HG03103 (cell line): Measurements from ENCODE around the gene ABCA2.
"Not testable (repeated sequence)": the region's sequence is repeated elsewhere in the genome, so short reads cannot be mapped to it uniquely, and the experiment has no call there.

Experiments used
- ATAC-seq: cut with Tn5 transposase; IDR thresholded peaks from one replicate; pipeline ENCODE4 v1.9.1; 2021; ENCODE audit warnings: low read depth; ENCODE audit not compliant: unreplicated experiment

The ABCA2 gene

GRCh38 chr9:137016436-137016835, 11.6 kb downstream of the ABCA2 start:
- no peak for ATAC-seq

GRCh38 chr9:137015976-137016375, 12.1 kb downstream of the ABCA2 start:
- no peak for ATAC-seq

- ATAC-seq, result no peak
Measured at GRCh38 chr9:137015540-137015930, 12.5 kb downstream of the ABCA2 start.

GRCh38 chr9:137014776-137015539, 13.1 kb downstream of the ABCA2 start:
- ATAC-seq, result no peak

GRCh38 chr9:137014166-137014565, 13.9 kb downstream of the ABCA2 start:
- ATAC-seq, result no peak

- ATAC-seq, result no peak
Measured at GRCh38 chr9:137013571-137013940, 14.5 kb downstream of the ABCA2 start.

- ATAC-seq, result no peak
Measured at GRCh38 chr9:137012694-137013570, 15.1 kb downstream of the ABCA2 start.

GRCh38 chr9:137011907-137012675, 15.9 kb downstream of the ABCA2 start:
- ATAC-seq, result no peak

- ATAC-seq, result no peak
Measured at GRCh38 chr9:137011156-137011555, 16.9 kb downstream of the ABCA2 start.

GRCh38 chr9:137009938-137010732, 17.9 kb downstream of the ABCA2 start:
- no peak for ATAC-seq

GRCh38 chr9:137009217-137009616, 18.8 kb downstream of the ABCA2 start:
- ATAC-seq, result no peak

- no peak for ATAC-seq
Measured at GRCh38 chr9:137008312-137008711, 19.7 kb downstream of the ABCA2 start.

GRCh38 chr9:137007816-137008270, 20.2 kb downstream of the ABCA2 start:
- no peak for ATAC-seq

- no peak for ATAC-seq
Measured at GRCh38 chr9:137007108-137007815, 20.8 kb downstream of the ABCA2 start.

GRCh38 chr9:137006116-137007003, 21.7 kb downstream of the ABCA2 start:
- no peak for ATAC-seq

- not testable (repeated sequence) for ATAC-seq
Measured at GRCh38 chr9:137004285-137004684, 23.8 kb downstream of the ABCA2 start.

GRCh38 chr9:137002646-137003041, 25.4 kb downstream of the ABCA2 start:
- ATAC-seq, result no peak

GRCh38 chr9:137001857-137002645, 26.0 kb downstream of the ABCA2 start:
- ATAC-seq, result no peak
